PC-9 (cell line): ENCODE measurements around the gene GATAD1. TPM values are rescaled to one million over a fixed set of nuclear protein-coding genes. Genes with fewer than 3 reads are reported as not detected.

Experiments used
- BruUV-seq: library from RNA; stranded (reverse); fragments of 400-500 nt; replicated peaks from 2 replicates; lab custom pipeline; 2021; lab: Mats Ljungman, UMichigan
- CTCF ChIA-PET: fragments of 300-600 bp; sonication (Branson Sonifier 250); formaldehyde crosslinking; loops from one replicate; lab custom pipeline; 2022; ENCODE audit warnings: antibody characterized with exemption; lab: Charles Lee
- POLR2A ChIA-PET: fragments of 300-600 bp; sonication (Branson Sonifier 250); formaldehyde crosslinking; loops from one replicate; lab custom pipeline; 2022; ENCODE audit warnings: antibody characterized with exemption; ENCODE audit not compliant: unreplicated experiment; lab: Charles Lee
- DNase-seq, 2 experiments: peaks; one replicate each; pipeline versions ENCODE4 v3.0.0 to v3.0.0-alpha.2; 2015 to 2022; ENCODE audit warnings: mixed read lengths in 1 of 2
- H2AFZ ChIP-seq: fragments of 200-600 bp; sonication (generic); 2 replicates; pipeline ENCODE4 v1.8.1; 2017; ENCODE audit warnings: antibody characterized with exemption
- H3F3A ChIP-seq: fragments of 200-600 bp; sonication (generic); 2 replicates; pipeline ENCODE4 v1.8.1; 2017; ENCODE audit warnings: antibody characterized with exemption, mild to moderate bottlenecking, low read depth; ENCODE audit not compliant: insufficient read depth
- H3K27ac ChIP-seq: fragments of 200-600 bp; sonication (generic); 2 replicates; pipeline ENCODE4 v1.6.1; 2016; ENCODE audit warnings: mixed run types
- H3K27me3 ChIP-seq: fragments of 200-600 bp; sonication (generic); 2 replicates; pipeline ENCODE4 v1.6.1; 2016; ENCODE audit warnings: low read depth, mixed run types; ENCODE audit not compliant: insufficient read depth
- H3K36me3 ChIP-seq: fragments of 200-600 bp; sonication (generic); 2 replicates; pipeline ENCODE4 v1.6.1; 2016; ENCODE audit warnings: low read depth, mixed run types
- H3K4me1 ChIP-seq: fragments of 200-600 bp; sonication (generic); replicated peaks from 2 replicates; pipeline ENCODE4 v1.6.1; 2016; ENCODE audit warnings: mixed run types; ENCODE audit not compliant: insufficient read depth
- H3K4me2 ChIP-seq: fragments of 200-600 bp; sonication (generic); 2 replicates; pipeline ENCODE4 v1.6.1; 2017; ENCODE audit warnings: mixed run types
- H3K4me3 ChIP-seq: fragments of 200-600 bp; sonication (generic); 2 replicates; pipeline ENCODE4 v1.6.1; 2016; ENCODE audit warnings: mixed run types
- H3K79me2 ChIP-seq: fragments of 200-600 bp; sonication (generic); 2 replicates; pipeline ENCODE4 v1.6.1; 2017; ENCODE audit warnings: low read depth, mixed run types
- H3K9me2 ChIP-seq: fragments of 200-600 bp; sonication (generic); 2 replicates; pipeline ENCODE4 v1.8.1; 2017; ENCODE audit warnings: mild to moderate bottlenecking; ENCODE audit not compliant: insufficient read depth
- H3K9me3 ChIP-seq: fragments of 200-600 bp; sonication (generic); 2 replicates; pipeline ENCODE4 v1.8.1; 2016; ENCODE audit warnings: low read depth; ENCODE audit not compliant: insufficient read depth
- H4K20me1 ChIP-seq: fragments of 200-600 bp; sonication (generic); 2 replicates; pipeline ENCODE4 v1.8.1; 2017; ENCODE audit not compliant: insufficient read depth
- EZH2 ChIP-seq: fragments of 200-600 bp; sonication (generic); IDR thresholded peaks from 2 replicates; pipeline ENCODE4 v1.8.0; 2017; ENCODE audit warnings: antibody characterized with exemption, low read depth
- intact Hi-C: fragments of 100-400 bp; cut with micrococcal nuclease; formaldehyde crosslinking; loops from one replicate; pipeline ENCODE4 v1.10.0; 2022; ENCODE audit not compliant: unreplicated experiment
- total RNA-seq: library from RNA; stranded (reverse); gene quantifications from 2 replicates; pipeline ENCODE4 v1.2.3, GENCODE V29; 2021
- TF ChIP-seq, protein P1 (sequence below): fragments of 200-600 bp; sonication (generic); conservative IDR thresholded peaks from 2 replicates; pipeline ENCODE4 v1.6.1; 2017; ENCODE audit warnings: mixed run types, antibody characterized with exemption, mild to moderate bottlenecking, moderate library complexity

The GATAD1 gene
- total RNA-seq, 1 experiment from 2014 or later = 39.4 TPM

DNA sequence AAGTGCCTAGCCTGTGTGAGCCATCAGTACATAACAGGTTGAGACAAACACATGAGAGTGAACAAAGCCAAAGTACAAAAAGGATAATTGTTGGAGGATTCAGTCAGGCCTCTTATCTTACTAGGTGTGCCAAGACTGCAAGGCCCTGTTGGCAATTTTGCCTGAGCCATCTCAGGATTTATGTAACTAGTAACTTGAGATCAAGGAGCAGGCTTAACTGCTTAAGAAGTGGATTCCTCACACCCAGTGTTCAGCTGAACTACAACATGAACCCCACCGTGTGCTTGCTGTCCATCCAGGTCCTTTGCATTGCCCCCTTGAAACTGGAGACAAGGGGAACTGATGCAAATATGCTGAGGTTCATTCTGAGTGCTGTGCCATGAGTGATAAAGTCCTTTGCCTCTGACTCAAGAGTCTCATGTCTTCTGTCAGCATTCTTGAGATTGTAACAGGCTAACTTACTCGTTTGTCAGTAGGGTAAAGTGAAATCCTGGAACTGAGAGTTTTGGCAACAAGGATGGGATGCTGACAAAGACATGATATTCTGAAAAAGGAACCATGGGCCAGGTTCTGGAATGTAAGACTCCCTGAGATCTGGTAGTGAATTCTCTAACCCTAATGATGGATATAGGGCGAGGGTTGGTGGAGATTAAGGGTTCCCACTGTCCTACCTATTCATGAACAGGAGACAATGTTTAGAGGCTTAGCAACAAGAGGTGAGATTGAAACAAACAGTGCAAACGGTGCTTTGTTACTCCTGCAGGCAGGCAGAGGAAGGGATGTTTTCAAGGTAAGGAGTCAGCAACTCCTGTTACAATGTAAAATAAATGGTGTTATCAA is 44.1 kb upstream of the GATAD1 start:
- ChIA-PET POLR2A (no interaction called here), CTCF (no interaction called here)
- H3K27me3 ChIP-seq = no peaks in the 10 kb centered on the region
- H3K27ac ChIP-seq = no peak overlapping the region
- H4K20me1 ChIP-seq = no peaks in the 10 kb centered on the region
- H3K79me2 ChIP-seq = no peaks in the 10 kb centered on the region
- H3K9me2 ChIP-seq = no peaks in the 10 kb centered on the region
- no peak overlapping the region for H3K4me2 ChIP-seq
- no peaks in the 10 kb centered on the region for H3K9me3 ChIP-seq
- intact Hi-C loops = no loop called here
- no peak for DNase-seq
- BruUV-seq = no TSS peak
- H3F3A ChIP-seq = no peaks in the 10 kb centered on the region
- no peak overlapping the region for H3K4me3 ChIP-seq
- H3K36me3 ChIP-seq = peaks cover 9% of the 10 kb centered on the region; the same call in 1 of the 2 replicates
- no peak overlapping the region for H2AFZ ChIP-seq
- no peaks in the 10 kb centered on the region for H3K4me1 ChIP-seq
- TF ChIP-seq EZH2 = no peak
- TF ChIP-seq, protein P1, sequence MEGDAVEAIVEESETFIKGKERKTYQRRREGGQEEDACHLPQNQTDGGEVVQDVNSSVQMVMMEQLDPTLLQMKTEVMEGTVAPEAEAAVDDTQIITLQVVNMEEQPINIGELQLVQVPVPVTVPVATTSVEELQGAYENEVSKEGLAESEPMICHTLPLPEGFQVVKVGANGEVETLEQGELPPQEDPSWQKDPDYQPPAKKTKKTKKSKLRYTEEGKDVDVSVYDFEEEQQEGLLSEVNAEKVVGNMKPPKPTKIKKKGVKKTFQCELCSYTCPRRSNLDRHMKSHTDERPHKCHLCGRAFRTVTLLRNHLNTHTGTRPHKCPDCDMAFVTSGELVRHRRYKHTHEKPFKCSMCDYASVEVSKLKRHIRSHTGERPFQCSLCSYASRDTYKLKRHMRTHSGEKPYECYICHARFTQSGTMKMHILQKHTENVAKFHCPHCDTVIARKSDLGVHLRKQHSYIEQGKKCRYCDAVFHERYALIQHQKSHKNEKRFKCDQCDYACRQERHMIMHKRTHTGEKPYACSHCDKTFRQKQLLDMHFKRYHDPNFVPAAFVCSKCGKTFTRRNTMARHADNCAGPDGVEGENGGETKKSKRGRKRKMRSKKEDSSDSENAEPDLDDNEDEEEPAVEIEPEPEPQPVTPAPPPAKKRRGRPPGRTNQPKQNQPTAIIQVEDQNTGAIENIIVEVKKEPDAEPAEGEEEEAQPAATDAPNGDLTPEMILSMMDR = no peak

DNA sequence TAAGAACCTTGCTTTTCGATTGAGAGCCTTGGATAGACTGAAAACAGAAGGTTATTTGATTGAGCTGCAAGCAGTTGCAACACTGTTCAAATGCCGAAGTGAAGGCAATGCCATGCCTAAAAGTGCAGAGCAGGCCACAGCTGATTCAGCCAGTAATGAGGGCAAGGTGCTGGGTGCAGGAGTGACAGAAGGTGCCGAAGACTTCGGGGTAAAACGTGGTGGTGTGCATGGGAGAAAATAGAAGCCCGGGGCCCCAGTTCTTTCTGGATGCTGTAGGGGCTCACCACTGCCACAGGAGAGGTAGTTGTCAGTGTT is 43.6 kb upstream of the GATAD1 start:
- Histone ChIP-seq H4K20me1 (no peaks in the 10 kb centered on the region), H3F3A (no peaks in the 10 kb centered on the region), H3K9me3 (no peaks in the 10 kb centered on the region), H3K9me2 (no peaks in the 10 kb centered on the region), H3K36me3 (peaks cover 4% of the 10 kb centered on the region; the same call in 1 of the 2 replicates), H3K4me2 (no peak overlapping the region), H3K27me3 (no peaks in the 10 kb centered on the region), H3K4me3 (no peak overlapping the region), H3K27ac (no peak overlapping the region), H3K4me1 (no peaks in the 10 kb centered on the region), H3K79me2 (no peaks in the 10 kb centered on the region), H2AFZ (no peak overlapping the region)
- no peak for TF ChIP-seq EZH2
- TF ChIP-seq, protein P1 = no peak
- no TSS peak for BruUV-seq
- ChIA-PET CTCF (no interaction called here), POLR2A (no interaction called here)
- DNase-seq = no peak
- intact Hi-C loops = no loop called here

DNA sequence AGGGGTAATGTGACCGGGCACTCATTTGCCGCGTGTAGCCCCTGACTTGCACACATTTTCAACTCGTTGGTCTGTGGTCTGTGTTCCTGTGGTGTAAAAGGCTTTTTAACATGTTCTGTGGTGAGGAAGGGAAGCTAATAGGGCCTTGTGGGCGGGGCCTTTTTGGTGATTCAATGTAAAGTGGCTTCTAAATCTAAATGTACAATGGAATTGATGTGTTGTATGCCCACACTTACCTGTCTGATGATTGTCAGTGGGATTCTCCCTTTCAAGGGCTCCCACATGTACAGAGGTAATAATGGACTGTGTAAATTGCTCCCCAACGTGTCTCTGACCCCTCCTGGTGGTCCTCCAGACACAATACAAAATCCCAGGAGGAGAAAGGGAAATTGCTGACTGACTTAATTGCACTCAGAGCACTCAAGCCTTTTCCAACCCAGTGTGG is 43.1 kb upstream of the GATAD1 start:
- Histone ChIP-seq H3F3A (no peaks in the 10 kb centered on the region), H3K9me3 (no peaks in the 10 kb centered on the region), H3K4me3 (no peak overlapping the region), H3K36me3 (no peaks in the 10 kb centered on the region), H3K4me2 (no peak overlapping the region), H3K27me3 (no peaks in the 10 kb centered on the region), H3K4me1 (no peaks in the 10 kb centered on the region), H4K20me1 (no peaks in the 10 kb centered on the region), H3K27ac (no peak overlapping the region), H2AFZ (no peak overlapping the region), H3K79me2 (no peaks in the 10 kb centered on the region), H3K9me2 (no peaks in the 10 kb centered on the region)
- intact Hi-C loops = no loop called here
- no TSS peak for BruUV-seq
- TF ChIP-seq EZH2 = no peak
- TF ChIP-seq, protein P1 = no peak
- no peak for DNase-seq
- ChIA-PET POLR2A (no interaction called here), CTCF (no interaction called here)
